NCI-H748 (cell line): ENCODE data around the gene LGALS9.
"Not testable (repeated sequence)": the region's sequence is repeated elsewhere in the genome, so short reads cannot be mapped to it uniquely, and the experiment has no call there.

ENCODE experiments used
- DNase-seq: peaks from one replicate; lab custom pipeline; 2025; ENCODE audit not compliant: unreplicated experiment; lab: John Stamatoyannopoulos, UW

LGALS9 gene

GRCh38 chr17:27651411-27652345 is 20.7 kb downstream of the LGALS9 start:
- DNase-seq, result peak; percentile 32

DNA sequence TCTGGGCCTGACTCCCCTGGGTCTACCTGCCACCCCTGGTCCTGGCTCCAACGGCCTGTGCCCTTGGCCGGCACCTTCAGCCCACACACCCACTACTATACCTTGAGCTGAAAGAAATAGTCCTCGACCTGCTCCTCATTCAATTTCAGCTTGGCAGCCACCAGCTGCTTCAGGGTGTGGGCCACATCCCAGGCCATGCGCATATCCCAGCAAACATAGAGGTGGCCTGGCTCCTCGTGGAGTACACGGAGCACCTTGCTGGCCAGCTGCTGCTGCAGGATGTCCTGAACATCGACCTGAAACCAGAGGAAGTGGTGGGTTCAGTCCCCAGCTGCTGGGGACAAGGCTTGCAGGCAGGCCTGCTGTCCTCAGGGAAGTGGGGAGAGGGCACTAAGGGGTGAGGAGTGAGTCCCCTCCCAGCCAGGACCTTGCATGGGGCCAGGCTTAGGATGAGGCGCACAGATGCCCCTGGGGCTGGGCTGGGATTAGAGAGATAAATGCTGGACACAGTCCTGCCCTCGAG is 22.5 kb downstream of the LGALS9 start:
- not testable (repeated sequence) for DNase-seq

DNA sequence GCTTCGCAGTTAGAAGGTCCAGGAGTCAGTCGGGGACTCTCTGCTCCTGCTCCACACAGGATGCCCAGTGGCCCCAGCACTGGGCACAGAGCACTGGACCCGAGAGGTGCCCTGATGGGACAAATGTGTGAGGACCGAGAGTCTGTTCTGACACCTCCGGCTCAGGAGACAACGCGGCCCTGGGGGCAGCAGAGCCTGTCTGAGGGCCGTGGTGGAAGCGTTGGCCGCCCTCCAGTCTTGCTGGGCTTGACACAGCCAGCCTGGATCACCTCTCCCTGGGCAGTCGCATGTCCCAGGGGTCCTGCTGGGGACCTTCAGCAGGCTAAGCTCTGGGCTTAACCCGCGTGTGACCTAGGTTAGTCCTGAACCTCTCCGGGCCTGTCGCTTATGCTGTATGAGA is 23.1 kb downstream of the LGALS9 start:
- no peak for DNase-seq

- peak; percentile 75 for DNase-seq
Observed at GRCh38 chr17:27654654-27655524, 23.9 kb downstream of the LGALS9 start.

DNA sequence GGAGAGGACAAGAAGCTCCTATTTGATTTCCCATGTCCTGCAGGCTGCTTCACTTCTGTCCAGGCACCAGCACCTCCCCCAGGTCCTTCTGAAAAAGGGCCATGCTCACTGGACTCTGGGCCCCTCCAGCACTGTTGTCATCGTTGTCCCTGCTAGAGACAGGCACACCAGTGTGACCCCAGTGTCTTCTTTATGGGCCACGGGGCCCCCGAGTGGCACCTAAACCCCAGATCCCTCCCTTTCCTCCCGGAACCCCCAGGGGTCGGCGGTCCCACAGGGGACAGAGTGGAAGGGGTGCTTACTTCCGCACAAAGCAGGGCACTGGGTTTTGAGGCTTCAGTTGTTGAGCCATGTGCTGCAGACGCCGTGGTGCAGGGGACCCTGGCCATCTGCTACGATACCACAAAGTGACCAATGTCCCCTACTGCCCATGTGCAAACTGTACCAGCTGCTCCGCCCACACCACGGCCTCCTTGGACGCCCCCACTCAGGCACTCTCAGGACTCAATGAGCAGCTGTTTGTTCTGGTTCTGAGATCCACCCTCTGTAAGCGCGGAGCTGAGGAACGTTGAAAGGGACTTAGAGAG is 24.6 kb downstream of the LGALS9 start:
- not testable (repeated sequence) for DNase-seq

DNA sequence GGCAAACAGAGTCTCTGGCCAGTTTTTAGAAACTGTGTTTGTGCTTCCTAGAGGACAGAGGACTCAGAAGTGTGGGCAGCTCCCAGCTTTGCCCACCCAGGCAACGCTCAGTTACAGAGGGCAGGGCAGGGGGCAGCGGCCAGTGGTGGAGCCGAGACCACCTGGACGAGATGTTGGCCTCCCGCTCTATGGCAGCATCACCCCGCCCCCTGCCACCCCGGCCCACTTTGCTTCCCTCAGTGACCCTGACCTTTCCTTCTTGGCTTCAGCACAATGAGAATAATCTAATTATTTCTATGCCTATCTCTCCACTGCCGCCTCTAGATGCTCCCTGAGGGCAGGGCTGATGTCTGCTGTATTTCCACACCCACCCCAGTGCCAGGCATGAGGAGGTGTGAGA is 25.6 kb downstream of the LGALS9 start:
- not testable (repeated sequence) for DNase-seq

DNA sequence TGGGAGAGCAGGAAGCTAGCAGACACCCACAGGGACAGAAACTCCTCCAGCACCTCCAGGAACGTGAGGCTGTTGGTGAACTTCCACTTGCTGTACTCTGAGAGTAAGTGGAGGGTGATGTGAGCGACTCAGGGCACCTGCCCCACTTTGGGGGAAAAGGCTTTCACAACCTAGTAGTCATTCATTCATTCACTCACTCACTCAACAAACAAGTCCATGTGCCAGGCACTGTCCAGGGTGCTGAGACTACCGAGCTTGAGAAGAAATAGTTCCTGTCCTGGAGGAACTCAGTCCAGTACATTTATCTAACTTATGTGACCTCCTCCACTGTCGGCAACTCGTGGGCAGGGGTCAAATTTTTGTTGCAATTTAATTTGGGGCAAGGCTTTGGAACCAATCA is 26.6 kb downstream of the LGALS9 start:
- no peak for DNase-seq

DNA sequence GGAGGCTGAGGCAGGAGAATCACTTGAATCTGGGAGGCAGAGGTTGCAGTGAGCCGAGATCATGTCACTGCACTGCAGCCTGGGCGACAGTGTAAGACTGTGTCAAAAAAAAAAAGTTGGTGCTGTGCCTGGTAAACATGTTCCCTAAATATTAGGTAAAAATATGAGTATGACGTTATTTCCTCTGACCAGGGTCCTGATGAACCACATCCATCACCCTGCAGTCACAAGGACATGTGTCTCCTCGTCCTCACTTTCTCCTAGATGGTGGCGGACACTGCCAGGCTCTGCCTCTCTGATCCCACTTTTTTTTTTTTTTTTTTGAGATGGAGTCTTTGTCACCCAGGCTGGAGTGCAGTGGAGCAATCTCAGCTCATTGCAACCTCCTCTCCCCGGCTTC is 28.7 kb downstream of the LGALS9 start:
- DNase-seq, result no peak

- DNase-seq, result no peak
Observed at GRCh38 chr17:27660436-27660835, 29.4 kb downstream of the LGALS9 start.

DNA sequence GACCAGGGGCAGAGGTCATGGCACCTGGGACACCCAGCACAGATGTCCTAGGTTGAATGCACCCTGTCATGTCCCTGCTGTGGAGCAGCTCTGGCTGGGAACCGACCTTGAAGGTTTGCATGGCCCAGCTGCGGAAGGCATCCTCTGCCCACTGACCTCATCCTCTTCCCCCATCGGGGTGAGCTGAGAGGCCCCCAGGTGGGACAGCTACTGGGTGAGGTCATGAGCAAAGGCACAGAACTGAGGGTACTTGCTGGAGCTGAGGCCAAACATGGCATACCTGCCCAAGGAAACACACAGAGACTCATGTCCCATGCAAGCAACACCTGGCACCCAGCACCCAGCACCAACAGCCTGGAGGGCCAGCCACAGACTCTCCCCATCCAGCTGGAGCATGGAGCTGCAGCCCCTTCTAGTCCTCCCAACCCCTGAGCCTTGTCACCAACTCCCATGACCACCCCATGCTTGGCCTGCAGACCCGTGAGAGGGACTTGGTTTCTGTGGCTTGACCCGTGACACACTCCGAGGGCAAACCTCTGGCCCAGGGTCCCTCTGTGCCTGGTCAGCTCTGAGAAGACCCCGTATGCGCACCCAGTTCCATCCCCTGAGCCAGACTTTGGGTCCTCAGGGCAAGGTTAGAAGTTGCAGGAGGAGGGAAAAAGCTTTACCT is 33.1 kb downstream of the LGALS9 start:
- no peak for DNase-seq

- no peak for DNase-seq
Observed at GRCh38 chr17:27664606-27664965, 33.6 kb downstream of the LGALS9 start.

- no peak for DNase-seq
Observed at GRCh38 chr17:27665549-27665948, 34.6 kb downstream of the LGALS9 start.

GRCh38 chr17:27666270-27666669 is 35.3 kb downstream of the LGALS9 start:
- DNase-seq, result not testable (repeated sequence)

DNA sequence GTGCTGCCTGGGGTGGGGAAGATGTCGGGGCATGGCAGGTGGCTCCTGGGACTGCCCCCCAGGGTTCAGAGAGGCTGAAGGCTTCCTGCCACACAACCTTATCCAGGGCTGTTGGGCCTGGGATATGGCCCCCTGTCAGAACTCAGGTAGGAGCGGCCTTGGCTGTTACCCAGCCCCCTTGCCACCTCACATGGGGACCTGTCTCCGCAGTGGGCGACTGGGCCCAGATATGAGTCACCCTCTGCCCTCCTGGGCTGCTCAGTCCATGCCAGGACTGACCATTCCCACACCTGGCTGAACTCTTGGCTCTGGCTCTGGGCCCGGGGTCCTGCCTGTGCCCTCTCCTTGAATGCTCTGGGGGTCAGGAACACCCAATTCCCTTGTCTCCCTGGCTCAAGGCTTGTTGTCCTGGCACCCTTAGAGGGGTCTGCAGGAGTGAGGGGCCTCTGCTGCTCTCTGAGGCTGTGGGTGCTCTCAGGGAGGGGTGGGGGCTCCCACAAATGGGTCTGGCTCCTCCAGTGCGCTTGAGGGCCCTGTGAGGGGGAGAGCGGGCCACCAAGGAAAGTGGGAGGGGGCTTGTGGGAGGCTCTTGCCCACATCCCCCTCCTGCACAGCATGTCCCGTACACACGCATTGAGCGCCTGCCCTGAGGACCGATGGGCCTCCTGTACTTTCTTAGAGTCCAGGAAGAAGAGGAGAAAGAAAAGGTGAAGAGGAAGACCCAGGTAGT is 36.0 kb downstream of the LGALS9 start:
- DNase-seq, result no peak

DNA sequence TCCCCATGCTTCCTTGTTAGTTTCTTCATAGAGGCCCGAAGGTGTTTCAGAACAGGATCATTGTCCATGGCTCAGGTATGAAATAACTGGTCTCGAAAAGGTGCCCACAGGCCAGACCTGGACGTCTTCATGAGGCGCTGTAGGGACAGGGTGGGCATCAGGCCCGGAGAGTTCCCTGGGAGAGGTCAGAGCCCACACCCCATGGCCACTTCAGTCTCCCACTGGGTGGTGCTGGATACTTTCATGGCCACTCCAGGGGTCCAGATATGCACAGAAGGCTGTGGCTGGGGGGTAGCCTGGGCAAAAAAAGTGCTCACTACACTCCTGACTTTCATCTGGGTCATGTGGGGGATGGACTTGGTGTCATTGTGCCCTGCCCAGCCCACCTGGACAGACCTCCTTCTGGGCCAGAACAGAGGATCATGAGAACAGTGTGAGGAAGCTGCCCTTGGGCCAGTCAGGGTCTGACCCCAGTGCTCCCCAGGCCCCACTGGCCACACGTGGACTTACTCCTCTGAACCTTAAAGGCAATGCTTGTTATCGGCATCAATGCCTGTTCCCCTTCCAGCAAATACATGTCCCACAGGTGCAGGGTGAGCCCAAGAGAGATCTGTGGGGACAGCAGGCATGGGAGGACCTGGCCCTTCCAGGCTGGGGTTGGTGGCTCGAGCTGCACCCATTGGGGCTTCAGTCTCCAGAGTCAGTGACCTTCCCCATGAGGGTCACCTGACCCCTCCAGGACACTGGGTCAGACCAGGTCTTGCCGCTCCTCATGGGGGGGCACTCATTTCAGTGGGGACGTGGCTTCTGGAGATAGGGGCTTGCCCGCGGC is 36.9 kb downstream of the LGALS9 start:
- DNase-seq, result no peak

DNA sequence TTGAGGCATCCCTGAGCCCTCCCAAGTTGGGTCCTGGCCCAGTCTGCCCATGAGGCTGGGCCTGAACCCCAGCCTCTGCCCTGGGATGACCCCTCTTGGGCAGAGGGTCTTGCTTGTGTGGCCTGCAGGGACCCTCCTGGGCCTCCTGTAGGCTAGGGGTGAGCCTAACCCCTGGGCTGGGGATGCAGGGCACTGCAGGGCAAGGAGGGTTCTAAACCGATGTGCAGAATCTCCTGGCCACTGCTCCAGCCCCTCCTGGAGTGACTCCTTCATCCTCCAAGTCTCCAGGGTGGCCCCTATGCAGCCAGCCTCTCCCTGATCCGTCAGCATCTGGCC is 37.5 kb downstream of the LGALS9 start:
- no peak for DNase-seq

- no peak for DNase-seq
Observed at GRCh38 chr17:27669136-27669535, 38.1 kb downstream of the LGALS9 start.

- no peak for DNase-seq
Observed at GRCh38 chr17:27669850-27670249, 38.9 kb downstream of the LGALS9 start.
